Pulmonary artery endothelial cell (primary cell): ENCODE data around the gene SAMD7. TPM values are rescaled to one million over a fixed set of nuclear protein-coding genes. Genes with fewer than 3 reads are reported as not detected.

Experiments used
- DNase-seq: peaks from one replicate; pipeline ENCODE4 v3.0.0-alpha.2; 2011; ENCODE audit warnings: low read depth, low spot score
- total RNA-seq: library from RNA; depleted of rRNA; stranded (reverse); fragments of >200 nt; gene quantifications from 2 replicates; pipeline ENCODE4 v1.2.3, GENCODE V29; 2014

SAMD7 gene
- total RNA-seq, 1 donor from 2014 or later, result not detected

- DNase-seq, result no peak
These were observed 3.9 kb upstream of the SAMD7 start for GRCh38 chr3:169907476-169907875.

DNA sequence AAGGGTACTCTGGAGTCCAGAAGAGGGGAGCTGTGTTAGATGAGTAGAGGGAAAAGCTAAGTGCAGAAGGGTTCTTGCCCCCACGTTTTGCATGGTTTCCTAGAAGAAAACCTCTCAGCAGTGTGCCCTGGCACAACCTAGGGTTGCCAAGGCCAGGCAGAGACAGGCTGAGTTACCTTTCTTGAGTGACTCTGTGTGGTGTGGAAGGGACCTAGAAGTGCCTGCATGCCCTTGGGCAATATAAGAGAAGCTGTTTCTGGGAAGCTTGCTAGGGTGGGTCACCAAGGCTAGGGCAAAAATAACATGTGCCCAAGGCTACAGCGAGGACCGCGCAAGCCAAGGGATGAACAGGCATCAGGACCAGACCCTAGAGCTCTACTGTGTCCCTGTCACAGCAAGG lies 3.4 kb upstream of the SAMD7 start:
- DNase-seq, result no peak

GRCh38 chr3:169913323-169913722 lies 2.0 kb downstream of the SAMD7 start:
- no peak for DNase-seq

DNA sequence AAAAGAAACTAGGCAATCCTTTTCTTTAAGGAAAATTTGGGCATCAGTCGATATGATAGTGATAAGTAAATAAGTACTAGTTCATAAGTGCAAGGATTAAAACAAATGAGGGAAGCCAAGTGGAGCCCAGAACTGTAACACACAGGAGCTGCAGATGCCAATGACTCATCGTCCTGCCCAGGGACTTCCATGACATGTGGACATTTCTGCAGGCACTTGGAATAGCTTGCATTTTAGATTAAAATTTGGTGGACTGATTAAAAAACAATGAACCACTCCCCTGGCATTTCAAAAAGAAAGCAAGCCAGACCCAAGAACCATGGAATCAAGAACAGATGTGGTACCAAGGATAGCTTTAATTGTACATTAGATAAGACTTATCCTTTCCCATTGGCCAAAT lies 2.9 kb downstream of the SAMD7 start:
- no peak for DNase-seq

GRCh38 chr3:169923189-169923588 lies 11.8 kb downstream of the SAMD7 start:
- DNase-seq, result no peak

DNA sequence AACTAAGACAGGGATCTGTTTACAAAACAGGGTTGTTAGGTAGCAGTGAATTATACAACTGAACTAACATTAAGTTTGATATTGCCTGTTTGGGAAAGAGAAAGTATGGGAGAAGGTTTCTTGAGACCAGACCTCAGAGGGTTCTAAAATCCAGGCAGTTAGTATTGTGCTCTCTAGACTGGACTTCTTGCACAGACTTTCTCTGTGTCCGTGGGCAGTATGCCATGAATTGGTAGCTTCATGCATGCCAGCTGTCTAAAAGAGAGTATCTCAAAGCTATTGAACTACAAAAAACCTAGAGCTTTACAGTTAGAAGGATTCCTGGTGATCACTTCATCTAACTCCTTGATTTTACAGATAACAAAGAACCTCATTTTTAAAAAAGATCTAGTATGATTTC lies 12.5 kb downstream of the SAMD7 start:
- DNase-seq, result no peak

GRCh38 chr3:169929830-169930519 lies 18.6 kb downstream of the SAMD7 start:
- DNase-seq, result no peak

DNA sequence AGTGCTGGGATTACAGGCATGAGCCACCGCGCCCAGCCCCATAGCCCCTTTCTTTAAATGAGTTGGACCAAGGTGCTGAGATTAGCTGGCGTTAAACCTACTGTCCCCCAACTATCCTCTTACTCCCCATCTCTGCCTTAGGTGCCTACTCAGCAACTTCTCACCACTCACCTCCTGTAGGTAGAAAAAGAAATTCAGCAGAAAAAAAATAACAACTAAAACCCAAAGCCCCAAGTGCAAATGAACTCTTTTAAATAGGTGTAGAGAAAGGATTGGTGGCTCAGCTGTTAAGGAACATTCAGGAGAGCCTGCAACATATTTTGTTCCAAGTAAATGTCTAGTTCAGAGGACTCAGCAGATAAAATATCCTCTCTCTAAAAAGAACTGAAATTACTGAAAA lies 19.5 kb downstream of the SAMD7 start:
- DNase-seq, result no peak

DNA sequence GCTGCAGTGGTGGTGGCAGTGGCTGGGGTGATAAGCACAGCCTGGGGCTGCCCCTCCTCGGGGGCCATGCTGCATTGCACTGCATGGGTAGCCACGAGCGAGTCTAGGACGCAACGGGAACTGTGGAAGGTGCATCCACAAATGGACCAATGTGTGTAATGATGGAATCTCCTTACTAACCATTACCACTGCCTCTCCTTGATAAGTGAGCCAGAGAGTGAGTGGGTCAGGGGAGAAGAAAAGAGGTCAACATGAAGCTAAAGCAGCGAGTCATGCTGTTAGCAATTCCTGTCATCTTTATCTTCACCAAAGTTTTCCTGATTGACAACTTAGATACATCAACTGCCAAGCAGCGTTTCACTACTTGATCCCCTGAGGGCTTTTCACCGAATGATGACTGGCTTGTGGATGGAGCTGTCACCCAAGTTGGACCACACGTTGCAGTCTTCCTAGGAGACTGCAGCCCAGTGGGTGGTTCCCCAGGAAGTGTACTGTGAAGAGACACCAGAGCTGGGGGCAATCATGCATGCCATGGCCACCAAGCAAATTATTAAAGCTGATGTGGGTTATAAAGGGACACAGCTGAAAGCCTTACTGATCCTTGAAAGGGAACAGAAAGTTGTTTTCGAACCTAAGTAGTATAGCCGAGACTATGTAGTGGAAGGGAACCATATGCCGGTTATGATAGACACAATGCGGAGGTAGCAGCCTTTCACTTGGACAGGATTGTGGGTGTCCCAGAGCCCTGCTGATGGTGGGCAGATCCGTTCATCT lies 20.6 kb downstream of the SAMD7 start:
- DNase-seq, result no peak

DNA sequence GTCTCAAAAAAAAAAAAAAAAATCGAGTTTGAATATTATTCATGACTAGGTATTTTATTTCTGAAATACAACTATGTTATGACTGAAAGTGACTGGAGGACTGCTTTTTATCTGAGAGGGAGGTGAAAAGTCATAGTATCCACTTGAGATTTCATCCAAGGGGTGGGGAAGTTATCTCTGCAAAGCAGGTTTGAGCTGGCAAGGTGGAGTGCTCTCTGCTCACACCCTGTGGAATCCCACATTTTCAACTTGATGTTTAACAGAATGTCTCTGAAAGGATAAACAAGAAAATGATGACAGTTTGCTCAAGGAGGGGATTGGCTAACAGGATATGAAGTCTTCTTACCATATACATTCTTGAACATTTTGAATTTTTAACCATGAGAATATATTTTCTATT lies 27.9 kb downstream of the SAMD7 start:
- no peak for DNase-seq

GRCh38 chr3:169939751-169940150 lies 28.4 kb downstream of the SAMD7 start:
- no peak for DNase-seq

DNA sequence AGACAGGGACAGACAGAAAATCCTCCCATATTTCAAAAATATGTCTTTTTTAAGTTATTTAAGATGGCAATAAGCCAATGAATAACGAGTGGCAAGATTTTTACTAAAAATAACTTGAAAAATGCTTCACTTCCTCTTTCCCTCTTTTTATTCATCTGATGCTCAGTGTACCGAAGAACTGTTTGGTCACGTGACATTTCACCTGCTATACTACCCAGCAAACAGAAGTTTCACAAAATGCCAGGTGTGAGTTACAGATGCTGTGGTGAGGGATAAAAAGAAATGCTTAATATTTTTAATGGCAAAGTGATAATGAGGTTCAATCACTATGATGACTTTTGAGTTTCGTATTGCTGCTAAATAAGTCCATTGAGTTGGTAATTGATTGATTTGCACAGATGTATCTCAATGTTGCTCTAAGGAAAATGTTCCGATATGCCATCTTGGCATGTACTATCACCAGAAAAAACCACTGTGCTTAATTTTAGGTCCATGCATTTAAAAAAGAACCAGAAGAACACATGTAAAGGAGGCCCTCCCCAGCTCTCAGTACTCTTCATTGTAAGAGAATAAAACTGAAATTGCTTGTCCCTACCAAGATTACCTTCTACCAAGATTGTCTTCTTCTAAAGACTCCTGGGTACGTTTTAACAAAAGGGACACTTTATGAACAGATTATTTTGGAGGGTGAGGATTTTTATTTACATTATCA lies 29.3 kb downstream of the SAMD7 start:
- no peak for DNase-seq

- DNase-seq, result no peak
These were observed 33.9 kb downstream of the SAMD7 start for GRCh38 chr3:169945313-169945712.

GRCh38 chr3:169946336-169946735 lies 35.0 kb downstream of the SAMD7 start:
- no peak for DNase-seq

GRCh38 chr3:169948559-169949448 lies 37.4 kb downstream of the SAMD7 start:
- DNase-seq, result no peak

- no peak for DNase-seq
These were observed 40.7 kb downstream of the SAMD7 start for GRCh38 chr3:169952045-169952444.

GRCh38 chr3:169953462-169954141 lies 42.2 kb downstream of the SAMD7 start:
- DNase-seq, result no peak

DNA sequence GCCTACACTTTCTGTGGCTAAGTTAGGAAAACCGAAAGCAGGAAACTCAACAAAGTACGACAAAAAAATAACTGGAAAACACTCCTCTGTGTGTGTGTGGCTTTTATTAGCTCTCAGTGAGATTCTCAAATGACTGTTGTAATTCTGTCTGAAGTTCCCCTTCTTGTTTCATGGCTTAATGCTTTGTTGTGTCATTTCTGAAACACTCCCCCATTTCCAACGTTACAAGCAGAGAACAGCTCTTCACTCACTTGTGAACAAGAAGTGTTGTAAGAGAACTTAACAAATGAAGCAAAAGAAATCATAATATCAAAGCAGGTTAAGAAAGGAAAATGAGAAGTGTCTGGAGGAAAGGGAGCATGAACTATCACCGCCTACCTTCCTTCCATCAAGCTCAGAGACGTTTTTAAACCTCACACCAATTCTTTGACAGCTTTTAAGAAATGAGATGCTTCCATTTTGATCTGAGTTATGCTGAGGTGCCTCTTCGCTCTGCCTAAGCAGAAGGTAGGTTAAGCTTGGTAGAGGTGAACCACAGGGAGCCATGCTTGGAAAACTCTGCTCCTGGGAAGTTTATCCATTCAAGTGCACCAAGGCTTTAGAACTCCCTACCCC lies 42.9 kb downstream of the SAMD7 start:
- no peak for DNase-seq

DNA sequence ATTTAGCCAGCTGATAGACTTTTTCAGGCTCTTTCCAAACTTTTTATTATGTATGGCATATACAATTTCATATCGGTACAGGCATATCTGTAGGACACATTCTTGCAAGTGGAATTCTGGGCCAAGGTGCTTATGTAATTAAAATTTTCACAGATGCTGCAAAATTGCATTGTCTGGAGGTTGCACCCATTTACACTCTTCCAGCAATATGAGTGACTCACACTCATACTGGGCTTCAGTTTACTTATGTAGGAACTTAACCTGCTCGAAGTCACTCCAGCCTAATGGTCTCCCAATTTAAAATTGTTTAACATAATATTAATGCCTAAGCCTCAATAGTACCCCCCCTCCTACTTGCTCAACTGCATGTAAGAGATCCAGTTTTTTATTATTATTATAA lies 44.0 kb downstream of the SAMD7 start:
- DNase-seq, result no peak

DNA sequence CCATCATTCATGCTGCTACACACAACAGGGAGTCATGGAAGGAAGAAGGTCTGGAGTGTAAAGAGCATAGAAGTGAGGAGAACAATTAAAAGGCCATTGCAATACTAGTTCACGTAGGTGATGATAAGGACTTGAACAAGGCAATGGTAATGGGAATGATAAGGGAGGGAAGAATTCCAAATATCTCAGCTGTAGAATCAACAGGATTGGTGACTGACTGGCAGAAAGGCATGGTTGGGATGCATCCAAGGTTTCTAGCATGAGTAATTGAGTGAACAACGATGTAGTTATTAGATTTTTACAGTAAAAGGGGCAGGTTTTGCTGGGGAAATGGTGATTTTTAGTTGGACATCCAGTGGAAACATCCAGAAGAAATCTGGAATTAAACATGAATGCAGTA lies 52.8 kb downstream of the SAMD7 start:
- no peak for DNase-seq
